Peyer's patch (tissue), 4 donors: ENCODE results near the gene TMEM183A.

ENCODE experiments used
- POLR2A ChIP-seq, 2 donors: fragments of 450-650 bp; IDR thresholded peaks; one replicate each; pipeline ENCODE4 v1.5.1; 2017; ENCODE audit warnings: antibody characterized with exemption in 2 of 2, mild to moderate bottlenecking in 2 of 2, moderate library complexity in 2 of 2
- TF ChIP-seq, protein P1 (sequence below), 6 experiments: fragments of 450-650 bp in 4 of 6; fragments of 200-600 bp in 2 of 6; sonication (generic) in 1 of 6; IDR thresholded peaks; one replicate each; pipeline ENCODE4 v1.5.1; 2017 to 2019; ENCODE audit warnings: antibody characterized with exemption in 6 of 6, mild to moderate bottlenecking in 3 of 6, moderate library complexity in 1 of 6

DNA sequence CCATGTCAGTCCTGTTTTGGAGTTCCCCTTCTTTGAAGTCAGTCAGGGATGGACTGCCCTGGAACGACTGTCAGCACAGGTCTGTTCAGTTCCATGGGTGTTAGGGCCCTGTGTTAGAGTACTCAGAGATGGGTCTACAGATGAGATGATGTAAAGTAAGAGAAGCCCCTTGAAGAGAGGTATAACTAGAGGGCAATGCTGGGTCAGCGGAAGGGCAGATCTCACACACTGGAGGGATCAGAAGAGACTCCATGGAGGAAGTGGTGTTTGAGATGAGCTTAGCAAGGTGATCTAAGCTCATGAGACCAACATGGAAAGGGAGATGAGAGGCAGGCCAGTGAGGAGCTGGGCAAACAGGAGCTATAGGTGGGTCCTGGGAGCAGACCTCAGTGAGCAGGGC is 26.7 kb downstream of the TMEM183A start:
- TF ChIP-seq, protein P1, sequence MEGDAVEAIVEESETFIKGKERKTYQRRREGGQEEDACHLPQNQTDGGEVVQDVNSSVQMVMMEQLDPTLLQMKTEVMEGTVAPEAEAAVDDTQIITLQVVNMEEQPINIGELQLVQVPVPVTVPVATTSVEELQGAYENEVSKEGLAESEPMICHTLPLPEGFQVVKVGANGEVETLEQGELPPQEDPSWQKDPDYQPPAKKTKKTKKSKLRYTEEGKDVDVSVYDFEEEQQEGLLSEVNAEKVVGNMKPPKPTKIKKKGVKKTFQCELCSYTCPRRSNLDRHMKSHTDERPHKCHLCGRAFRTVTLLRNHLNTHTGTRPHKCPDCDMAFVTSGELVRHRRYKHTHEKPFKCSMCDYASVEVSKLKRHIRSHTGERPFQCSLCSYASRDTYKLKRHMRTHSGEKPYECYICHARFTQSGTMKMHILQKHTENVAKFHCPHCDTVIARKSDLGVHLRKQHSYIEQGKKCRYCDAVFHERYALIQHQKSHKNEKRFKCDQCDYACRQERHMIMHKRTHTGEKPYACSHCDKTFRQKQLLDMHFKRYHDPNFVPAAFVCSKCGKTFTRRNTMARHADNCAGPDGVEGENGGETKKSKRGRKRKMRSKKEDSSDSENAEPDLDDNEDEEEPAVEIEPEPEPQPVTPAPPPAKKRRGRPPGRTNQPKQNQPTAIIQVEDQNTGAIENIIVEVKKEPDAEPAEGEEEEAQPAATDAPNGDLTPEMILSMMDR (IDR thresholded peaks at IDR 0.05): no peak
- no peak for TF ChIP-seq POLR2A (IDR thresholded peaks at IDR 0.05)
